Neural crest cell (in vitro differentiated cells): ENCODE results near the gene SLCO4A1. TPM values are rescaled to one million over a fixed set of nuclear protein-coding genes. Genes with fewer than 3 reads are reported as not detected.
A peak's percentile ranks its signal among the peaks of the same experiment; 100 is the strongest.

Source experiments
- DNase-seq: peaks from one replicate; pipeline ENCODE4 v3.0.0; 2021; ENCODE audit warnings: low read depth, mixed read lengths, low spot score
- H3K27ac Mint-ChIP-seq: one replicate; pipeline ENCODE4 v1.8.0; 2021; ENCODE audit warnings: mild to moderate bottlenecking, mixed read lengths; ENCODE audit not compliant: unreplicated experiment
- H3K27me3 Mint-ChIP-seq: 2 replicates; pipeline ENCODE4 v1.8.0; 2021; ENCODE audit warnings: low read depth, mild to moderate bottlenecking, mixed read lengths
- H3K36me3 Mint-ChIP-seq: 2 replicates; pipeline ENCODE4 v1.8.0; 2021; ENCODE audit warnings: low read depth, mild to moderate bottlenecking, mixed read lengths
- H3K4me1 Mint-ChIP-seq: 2 replicates; pipeline ENCODE4 v1.8.0; 2021; ENCODE audit warnings: mixed read lengths
- H3K4me3 Mint-ChIP-seq: one replicate; pipeline ENCODE4 v1.8.0; 2021; ENCODE audit warnings: mild to moderate bottlenecking, mixed read lengths
- H3K9me3 Mint-ChIP-seq: 2 replicates; pipeline ENCODE4 v1.8.0; 2021; ENCODE audit warnings: mixed read lengths
- CTCF ChIP-seq: fragments of 200-600 bp; sonication (generic); conservative IDR thresholded peaks from 2 replicates; pipeline ENCODE4 v1.5.0; 2021; ENCODE audit warnings: antibody characterized with exemption, mild to moderate bottlenecking
- total RNA-seq: library from RNA; stranded (reverse); gene quantifications from 2 replicates; pipeline ENCODE4 v1.2.1, GENCODE V29; 2021

The SLCO4A1 gene
- total RNA-seq, 1 donor from 2014 or later = 7.0 TPM

DNA sequence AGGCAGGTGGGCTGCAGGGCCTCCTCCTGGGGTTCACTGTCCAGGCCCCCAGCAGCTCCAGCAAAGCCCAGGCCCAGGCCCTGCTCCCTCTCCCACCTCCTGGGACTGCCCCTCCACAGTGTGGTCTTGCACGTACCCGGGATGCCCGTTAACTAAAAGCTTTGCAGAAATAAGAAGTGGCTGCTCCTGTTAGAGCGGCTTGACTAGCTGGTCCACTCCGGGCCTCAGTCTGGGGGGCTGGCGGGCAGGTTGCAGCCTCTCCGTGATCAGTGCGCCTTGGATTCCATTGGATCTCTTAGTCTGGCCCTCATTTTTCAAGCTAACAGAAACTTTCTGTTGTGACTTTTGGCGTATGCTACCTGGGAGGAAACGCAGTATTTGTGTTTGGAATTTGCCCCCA, 26.9 kb downstream of the SLCO4A1 start:
- no peak for DNase-seq
- Mint-ChIP-seq H3K4me3 (no peak overlapping the region), H3K4me1 (peaks cover 24% of the 10 kb centered on the region), H3K27ac (no peak overlapping the region), H3K36me3 (no peaks in the 10 kb centered on the region), H3K9me3 (no peaks in the 10 kb centered on the region), H3K27me3 (no peaks in the 10 kb centered on the region)
- TF ChIP-seq CTCF = no peak

- no peaks in the 10 kb centered on the region for H3K36me3 Mint-ChIP-seq
- no peaks in the 10 kb centered on the region for H3K27me3 Mint-ChIP-seq
- no peak for DNase-seq
- peak overlapping the region; percentile 15 for H3K4me3 Mint-ChIP-seq
- no peaks in the 10 kb centered on the region for H3K9me3 Mint-ChIP-seq
- H3K27ac Mint-ChIP-seq = no peak overlapping the region
- TF ChIP-seq CTCF = no peak
- H3K4me1 Mint-ChIP-seq = peaks cover 24% of the 10 kb centered on the region
Measured at GRCh38 chr20:62670156-62670555, 27.9 kb downstream of the SLCO4A1 start.

- TF ChIP-seq CTCF = no peak
- no peak overlapping the region for H3K27ac Mint-ChIP-seq
- peaks cover 24% of the 10 kb centered on the region for H3K4me1 Mint-ChIP-seq
Measured at GRCh38 chr20:62670998-62671397, 28.7 kb downstream of the SLCO4A1 start.

DNA sequence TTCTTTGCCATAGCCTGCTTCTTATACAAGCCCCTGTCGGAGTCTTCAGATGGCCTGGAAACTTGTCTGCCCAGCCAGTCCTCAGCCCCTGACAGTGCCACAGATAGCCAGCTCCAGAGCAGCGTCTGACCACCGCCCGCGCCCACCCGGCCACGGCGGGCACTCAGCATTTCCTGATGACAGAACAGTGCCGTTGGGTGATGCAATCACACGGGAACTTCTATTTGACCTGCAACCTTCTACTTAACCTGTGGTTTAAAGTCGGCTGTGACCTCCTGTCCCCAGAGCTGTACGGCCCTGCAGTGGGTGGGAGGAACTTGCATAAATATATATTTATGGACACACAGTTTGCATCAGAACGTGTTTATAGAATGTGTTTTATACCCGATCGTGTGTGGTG, 29.5 kb downstream of the SLCO4A1 start:
- Mint-ChIP-seq H3K36me3 (no peaks in the 10 kb centered on the region), H3K9me3 (no peaks in the 10 kb centered on the region), H3K27me3 (peaks cover 2% of the 10 kb centered on the region), H3K27ac (no peak overlapping the region), H3K4me3 (no peak overlapping the region), H3K4me1 (peaks cover 20% of the 10 kb centered on the region)
- no peak for TF ChIP-seq CTCF
- no peak for DNase-seq

More at GRCh38 chr20:62670998-62671397, 28.7 kb downstream of the SLCO4A1 start:
- Mint-ChIP-seq H3K9me3 (no peaks in the 10 kb centered on the region), H3K4me3 (no peak overlapping the region), H3K36me3 (no peaks in the 10 kb centered on the region), H3K27me3 (no peaks in the 10 kb centered on the region)
- DNase-seq = no peak

- no peak for TF ChIP-seq CTCF
- Mint-ChIP-seq H3K36me3 (no peaks in the 10 kb centered on the region), H3K4me1 (no peaks in the 10 kb centered on the region), H3K4me3 (no peak overlapping the region), H3K27me3 (peaks cover 6% of the 10 kb centered on the region), H3K27ac (no peak overlapping the region), H3K9me3 (peaks cover 2% of the 10 kb centered on the region)
- no peak for DNase-seq
Measured at GRCh38 chr20:62674370-62674769, 32.1 kb downstream of the SLCO4A1 start.
